GM23248 (cell line): ENCODE data around the gene ART5.

Experiments
- EZH2 ChIP-seq: fragments of 200-600 bp; sonication (generic); IDR thresholded peaks from 2 replicates; pipeline ENCODE4 v1.6.1; 2018; ENCODE audit warnings: antibody characterized with exemption, mild to moderate bottlenecking; ENCODE audit not compliant: insufficient read depth, poor library complexity, severe bottlenecking
- EZH2phosphoT487 ChIP-seq: fragments of 200-600 bp; sonication (generic); IDR thresholded peaks from 2 replicates; pipeline ENCODE4 v1.6.1; 2018; ENCODE audit warnings: antibody characterized with exemption, moderate library complexity, mild to moderate bottlenecking, low read depth; ENCODE audit not compliant: insufficient read depth

DNA sequence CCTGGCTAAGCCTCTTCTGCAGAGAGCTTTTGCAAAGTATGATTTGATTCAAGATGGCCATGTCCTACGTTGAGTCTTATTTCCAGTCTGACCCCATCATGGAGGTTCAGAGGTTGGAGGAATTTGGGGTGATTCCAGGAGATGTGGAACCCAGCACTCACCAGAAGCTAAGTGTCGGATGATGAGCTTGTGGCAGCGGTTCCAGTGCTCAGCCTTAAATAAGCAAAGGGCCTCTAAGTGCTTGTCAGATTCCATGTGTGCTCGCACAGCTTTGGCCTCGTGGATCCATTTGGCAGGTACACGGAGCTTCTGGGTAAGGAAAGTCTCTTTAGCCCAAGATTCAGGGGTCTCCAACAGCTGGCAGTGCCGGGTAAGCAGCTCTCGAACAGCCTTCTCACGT is 41.2 kb upstream of the ART5 start:
- TF ChIP-seq EZH2 (no peak), EZH2phosphoT487 (no peak)
